ENCODE measurements around the gene TTC3.

DNA sequence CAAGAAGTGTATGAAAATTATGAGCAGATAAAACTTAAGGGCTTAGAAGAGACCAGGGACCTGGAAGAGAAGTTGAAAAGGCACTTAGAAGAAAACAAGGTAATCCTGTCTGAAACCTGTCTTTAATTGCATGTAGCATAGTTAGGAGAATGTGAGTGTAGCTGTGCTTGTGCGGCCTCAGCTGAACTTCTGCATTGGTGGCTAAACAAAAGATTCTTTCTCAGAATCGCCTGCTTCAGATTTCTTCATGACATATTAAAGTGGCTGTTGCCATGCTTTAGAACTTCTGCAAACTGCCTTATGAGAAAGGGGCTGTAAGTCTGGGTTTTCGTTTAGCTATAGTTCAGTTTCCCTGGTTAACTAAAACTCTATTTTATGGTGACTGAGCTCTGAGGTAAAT lies 99.6 kb downstream of the TTC3 start:
- TF ChIP-seq, protein P1, sequence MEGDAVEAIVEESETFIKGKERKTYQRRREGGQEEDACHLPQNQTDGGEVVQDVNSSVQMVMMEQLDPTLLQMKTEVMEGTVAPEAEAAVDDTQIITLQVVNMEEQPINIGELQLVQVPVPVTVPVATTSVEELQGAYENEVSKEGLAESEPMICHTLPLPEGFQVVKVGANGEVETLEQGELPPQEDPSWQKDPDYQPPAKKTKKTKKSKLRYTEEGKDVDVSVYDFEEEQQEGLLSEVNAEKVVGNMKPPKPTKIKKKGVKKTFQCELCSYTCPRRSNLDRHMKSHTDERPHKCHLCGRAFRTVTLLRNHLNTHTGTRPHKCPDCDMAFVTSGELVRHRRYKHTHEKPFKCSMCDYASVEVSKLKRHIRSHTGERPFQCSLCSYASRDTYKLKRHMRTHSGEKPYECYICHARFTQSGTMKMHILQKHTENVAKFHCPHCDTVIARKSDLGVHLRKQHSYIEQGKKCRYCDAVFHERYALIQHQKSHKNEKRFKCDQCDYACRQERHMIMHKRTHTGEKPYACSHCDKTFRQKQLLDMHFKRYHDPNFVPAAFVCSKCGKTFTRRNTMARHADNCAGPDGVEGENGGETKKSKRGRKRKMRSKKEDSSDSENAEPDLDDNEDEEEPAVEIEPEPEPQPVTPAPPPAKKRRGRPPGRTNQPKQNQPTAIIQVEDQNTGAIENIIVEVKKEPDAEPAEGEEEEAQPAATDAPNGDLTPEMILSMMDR (IDR thresholded peaks at IDR 0.05; ENCODE audit: low read depth, low read length), result no peak
- TF ChIP-seq EZH2phosphoT487 (IDR thresholded peaks at IDR 0.05; ENCODE audit: low read depth), result no peak
